ENCODE measurements around the gene NOVA2. TPM values are rescaled to one million over a fixed set of nuclear protein-coding genes. Genes with fewer than 3 reads are reported as not detected.

Gene NOVA2
- total RNA-seq, 4 donors from 2014 or later: 1.2 to 4.6 (median 2.7) TPM

- TF ChIP-seq POLR2AphosphoS5 (IDR thresholded peaks at IDR 0.05) (no peak), EP300 (IDR thresholded peaks at IDR 0.05) (no peak), POLR2A (IDR thresholded peaks at IDR 0.05; ENCODE audit: low read depth) (no peak)
- WGBS: no CpG with 5 or more reads among the region's 15 CpGs
Observed at GRCh38 chr19:46002678-46003275, 29.1 kb upstream of the NOVA2 start.

GRCh38 chr19:46000491-46001246, 27.0 kb upstream of the NOVA2 start:
- TF ChIP-seq POLR2AphosphoS5 (IDR thresholded peaks at IDR 0.05) (no peak), CTCF (IDR thresholded peaks at IDR 0.05) (no peak), POLR2A (IDR thresholded peaks at IDR 0.05; ENCODE audit: low read depth) (no peak), EP300 (IDR thresholded peaks at IDR 0.05) (no peak)
- Histone ChIP-seq H3K36me3 (peaks cover 0 to 34% (median 0%) of the 10 kb centered on the region in 4 donors), H3K4me3 (peak overlapping the region in 3 of 4 donors; percentile 14 to 36 (median 24)), H3K27me3 (peaks cover 0 to 31% (median 5%) of the 10 kb centered on the region in 4 donors), H3K9me3 (no peaks in the 10 kb centered on the region), H3K4me1 (peaks cover 15 to 32% (median 27%) of the 10 kb centered on the region in 4 donors), H3K27ac (replicated peaks in 1 of 4) (no peak overlapping the region)
- WGBS: 9% methylated on average over 34 of the region's 34 CpGs
- intact Hi-C loops (cut with DNase I): no loop called here
- no peak for DNase-seq (ENCODE audit: extremely low spot score)

More at GRCh38 chr19:46002678-46003275, 29.1 kb upstream of the NOVA2 start:
- intact Hi-C loops (cut with DNase I): no loop called here
- H3K27me3 ChIP-seq: peaks cover 0 to 31% (median 5%) of the 10 kb centered on the region in 4 donors
- no peak for DNase-seq (ENCODE audit: extremely low spot score)
- H3K27ac ChIP-seq (replicated peaks in 1 of 4): no peak overlapping the region
- no peaks in the 10 kb centered on the region for H3K9me3 ChIP-seq
- H3K36me3 ChIP-seq: peaks cover 0 to 47% (median 11%) of the 10 kb centered on the region in 4 donors
- H3K4me3 ChIP-seq: no peak overlapping the region
- H3K4me1 ChIP-seq: peaks cover 6 to 22% (median 19%) of the 10 kb centered on the region in 4 donors

- no peak for DNase-seq (ENCODE audit: extremely low spot score)
- intact Hi-C loops (cut with DNase I): loop anchor here (10.0 kb wide), 1 partner anchor 95 kb away; the partner anchor contains the start of gene MYPOP
- TF ChIP-seq POLR2A (IDR thresholded peaks at IDR 0.05; ENCODE audit: low read depth) (no peak), POLR2AphosphoS5 (IDR thresholded peaks at IDR 0.05) (no peak), CTCF (IDR thresholded peaks at IDR 0.05) (no peak), EP300 (IDR thresholded peaks at IDR 0.05) (no peak)
- peaks cover 0 to 31% (median 5%) of the 10 kb centered on the region in 4 donors for H3K27me3 ChIP-seq
- H3K4me3 ChIP-seq: peak overlapping the region in 1 of 4 donors; percentile 18
- 21% methylated on average over 14 of the region's 14 CpGs for WGBS
- peaks cover 0 to 30% (median 0%) of the 10 kb centered on the region in 4 donors for H3K36me3 ChIP-seq
- H3K4me1 ChIP-seq: peaks cover 18 to 35% (median 29%) of the 10 kb centered on the region in 4 donors
- no peak overlapping the region for H3K27ac ChIP-seq (replicated peaks in 1 of 4)
- no peaks in the 10 kb centered on the region for H3K9me3 ChIP-seq
Observed at GRCh38 chr19:45999653-46000121, 26.0 kb upstream of the NOVA2 start.

GRCh38 chr19:45998834-45999233, 25.2 kb upstream of the NOVA2 start:
- Histone ChIP-seq H3K36me3 (peaks cover 0 to 26% (median 0%) of the 10 kb centered on the region in 4 donors), H3K4me3 (no peak overlapping the region), H3K4me1 (peaks cover 22 to 40% (median 35%) of the 10 kb centered on the region in 4 donors), H3K27ac (replicated peaks in 1 of 4) (no peak overlapping the region), H3K9me3 (no peaks in the 10 kb centered on the region), H3K27me3 (peaks cover 0 to 31% (median 5%) of the 10 kb centered on the region in 4 donors)
- intact Hi-C loops (cut with DNase I): loop anchor here (10.0 kb wide), 1 partner anchor 94 kb away; the partner anchor contains the start of gene MYPOP
- TF ChIP-seq POLR2A (IDR thresholded peaks at IDR 0.05; ENCODE audit: low read depth): no peak
- no peak for TF ChIP-seq EP300 (IDR thresholded peaks at IDR 0.05)
- TF ChIP-seq POLR2AphosphoS5 (IDR thresholded peaks at IDR 0.05): no peak
- TF ChIP-seq CTCF (IDR thresholded peaks at IDR 0.05): no peak
- DNase-seq (ENCODE audit: extremely low spot score): no peak
- 94% methylated on average over 4 of the region's 4 CpGs for WGBS

DNA sequence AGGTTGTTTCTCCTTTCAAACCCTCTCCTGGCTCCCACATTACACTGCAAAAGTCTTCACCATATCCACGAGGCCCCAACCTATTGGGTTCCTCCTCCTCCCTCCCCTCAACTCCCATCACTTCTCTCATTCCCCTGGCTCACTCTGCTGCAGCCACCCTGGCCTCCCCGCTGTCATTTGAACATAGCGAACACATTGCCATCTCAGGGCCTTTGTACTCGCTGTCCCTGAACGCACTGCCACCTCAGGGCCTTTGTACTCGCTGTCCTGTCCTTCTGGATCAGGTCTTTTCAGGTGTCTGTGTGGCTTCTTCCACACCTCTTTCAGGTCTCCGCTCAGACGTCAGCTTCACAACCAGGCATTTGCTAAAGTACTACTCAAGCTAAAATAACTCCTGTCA, 23.3 kb upstream of the NOVA2 start:
- peaks cover 22 to 40% (median 35%) of the 10 kb centered on the region in 4 donors for H3K4me1 ChIP-seq
- TF ChIP-seq POLR2AphosphoS5 (IDR thresholded peaks at IDR 0.05) (no peak), EP300 (IDR thresholded peaks at IDR 0.05) (no peak), POLR2A (IDR thresholded peaks at IDR 0.05; ENCODE audit: low read depth) (no peak), CTCF (IDR thresholded peaks at IDR 0.05) (no peak)
- intact Hi-C loops (cut with DNase I): loop anchor here (10.0 kb wide), 1 partner anchor 92 kb away; the partner anchor contains the start of gene MYPOP
- no peak for DNase-seq (ENCODE audit: extremely low spot score)
- WGBS: 85% methylated on average over 8 of the region's 8 CpGs
- no peaks in the 10 kb centered on the region for H3K9me3 ChIP-seq
- no peak overlapping the region for H3K4me3 ChIP-seq
- H3K27ac ChIP-seq (replicated peaks in 1 of 4): no peak overlapping the region
- H3K36me3 ChIP-seq: peaks cover 0 to 12% (median 0%) of the 10 kb centered on the region in 4 donors
- H3K27me3 ChIP-seq: peaks cover 0 to 31% (median 5%) of the 10 kb centered on the region in 4 donors

Data from esophagus muscularis mucosa (tissue), 4 donors.